NCI-H526 treated with DMSO at 0.1 percent for 48 hours (cell line): ENCODE results near the gene SLC41A2.
"Not testable (repeated sequence)": the region's sequence is repeated elsewhere in the genome, so short reads cannot be mapped to it uniquely, and the experiment has no call there.

Experiments
- DNase-seq: peaks from one replicate; lab custom pipeline; 2025; lab: John Stamatoyannopoulos, UW

SLC41A2 gene

GRCh38 chr12:104958001-104958804 lies at the start of gene SLC41A2:
Gene SLC41A2 (minus strand): TSS chr12:104958290. CDS start chr12:104928527, 29,763 bp downstream.
- peak; percentile 22 for DNase-seq

- DNase-seq = no peak
Observed at GRCh38 chr12:105001476-105001875, 43.4 kb upstream of the SLC41A2 start.

DNA sequence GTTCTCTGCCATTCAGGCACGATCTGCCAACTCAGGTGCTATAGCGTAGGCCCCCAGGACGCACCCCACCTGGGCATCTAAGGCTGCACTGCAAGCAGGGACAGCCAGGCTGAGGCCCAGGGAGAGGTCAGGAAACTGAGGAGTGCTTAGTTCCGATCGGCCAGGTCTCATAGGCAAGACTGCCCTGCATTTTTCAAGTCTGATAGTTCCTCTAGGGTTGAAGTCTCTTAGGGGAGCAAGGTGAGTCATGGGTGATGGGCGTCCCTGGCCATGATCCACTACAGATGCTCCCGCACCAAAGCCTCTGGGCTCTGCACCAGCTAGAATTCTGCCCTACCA lies 41.2 kb upstream of the SLC41A2 start:
- no peak for DNase-seq

- no peak for DNase-seq
Observed at GRCh38 chr12:104998423-104999346, 40.6 kb upstream of the SLC41A2 start.

DNA sequence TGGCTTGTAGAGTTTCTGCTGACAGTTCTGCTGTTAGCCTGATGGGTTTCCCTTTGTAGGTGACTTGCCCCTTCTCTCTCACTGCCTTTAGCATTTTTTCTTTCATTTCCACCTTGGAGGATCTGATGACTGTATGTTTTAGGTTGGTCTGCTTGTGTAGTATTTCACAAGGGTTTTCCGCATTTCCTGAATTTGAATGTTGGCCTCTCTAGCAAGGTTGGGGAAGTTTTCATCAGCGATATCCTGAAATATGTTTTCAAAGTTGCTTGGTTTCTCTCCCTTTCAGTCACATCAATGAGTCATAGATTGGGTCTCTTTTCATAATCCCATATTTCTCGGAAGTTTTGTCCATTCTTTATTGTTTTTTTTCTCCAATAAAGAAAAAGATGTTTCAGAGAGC lies 39.5 kb upstream of the SLC41A2 start:
- no peak for DNase-seq

DNA sequence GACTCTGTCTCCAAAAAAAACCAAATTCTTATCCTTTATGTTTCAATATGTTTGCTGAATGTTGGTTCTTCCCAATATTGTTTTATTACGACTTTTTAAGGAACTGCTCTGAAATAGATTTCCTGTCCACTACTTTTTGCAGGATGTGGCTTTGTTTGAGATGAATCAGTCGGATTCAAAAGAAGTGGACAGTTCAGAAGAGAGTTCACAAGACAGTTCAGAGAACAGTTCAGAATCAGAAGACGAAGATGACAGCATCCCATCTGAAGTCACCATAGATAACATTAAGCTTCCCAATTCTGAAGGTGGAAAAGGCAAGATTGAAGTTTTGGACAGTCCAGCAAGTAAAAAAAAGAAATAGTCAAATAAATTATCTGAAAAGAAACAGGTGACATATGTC lies 36.2 kb upstream of the SLC41A2 start:
- no peak for DNase-seq

DNA sequence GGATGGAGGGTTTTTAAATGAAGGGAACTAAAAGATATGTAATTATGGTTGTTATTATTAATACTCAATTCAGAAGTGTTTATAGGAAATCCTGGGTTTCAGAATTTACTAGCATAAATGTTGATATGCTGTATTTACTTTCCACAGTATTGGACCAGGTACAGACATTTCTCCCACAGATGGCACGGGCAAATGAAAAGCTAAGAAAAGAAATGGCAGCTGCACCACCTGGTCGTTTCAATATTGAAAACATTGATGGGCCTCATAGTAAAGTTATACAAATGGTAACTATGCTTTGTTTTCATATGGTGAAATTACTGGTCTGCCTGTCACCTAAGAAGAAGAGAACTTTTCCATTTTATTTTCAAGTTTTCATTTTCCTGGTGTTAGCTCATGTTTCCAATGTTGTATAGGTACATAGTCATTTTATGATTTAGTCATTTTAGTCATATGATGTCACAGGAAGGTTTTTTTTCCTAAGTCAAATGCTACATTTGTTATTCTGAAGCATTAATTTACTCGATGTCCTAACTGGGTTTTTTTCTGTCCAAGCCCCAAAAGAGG lies 33.6 kb upstream of the SLC41A2 start:
- no peak for DNase-seq

DNA sequence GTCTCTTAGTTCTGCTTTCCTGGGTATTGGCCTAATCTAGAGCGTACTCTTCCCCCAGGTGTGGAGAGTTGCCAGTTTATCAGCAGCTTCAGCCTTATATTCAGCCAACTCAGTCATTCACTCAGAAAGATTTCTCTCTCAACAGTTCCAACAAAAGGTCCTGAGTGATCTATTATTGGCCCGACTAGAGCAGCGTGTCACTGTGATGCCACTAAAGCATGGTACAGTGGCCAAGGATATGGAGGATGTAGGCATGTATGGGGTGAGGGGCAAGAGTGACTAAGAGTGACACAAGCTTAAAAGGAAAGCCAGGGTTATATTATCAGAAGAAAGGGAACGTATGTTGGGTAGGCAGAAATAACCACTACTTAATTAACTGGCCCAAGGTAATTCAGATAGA lies 32.9 kb upstream of the SLC41A2 start:
- DNase-seq = no peak

DNA sequence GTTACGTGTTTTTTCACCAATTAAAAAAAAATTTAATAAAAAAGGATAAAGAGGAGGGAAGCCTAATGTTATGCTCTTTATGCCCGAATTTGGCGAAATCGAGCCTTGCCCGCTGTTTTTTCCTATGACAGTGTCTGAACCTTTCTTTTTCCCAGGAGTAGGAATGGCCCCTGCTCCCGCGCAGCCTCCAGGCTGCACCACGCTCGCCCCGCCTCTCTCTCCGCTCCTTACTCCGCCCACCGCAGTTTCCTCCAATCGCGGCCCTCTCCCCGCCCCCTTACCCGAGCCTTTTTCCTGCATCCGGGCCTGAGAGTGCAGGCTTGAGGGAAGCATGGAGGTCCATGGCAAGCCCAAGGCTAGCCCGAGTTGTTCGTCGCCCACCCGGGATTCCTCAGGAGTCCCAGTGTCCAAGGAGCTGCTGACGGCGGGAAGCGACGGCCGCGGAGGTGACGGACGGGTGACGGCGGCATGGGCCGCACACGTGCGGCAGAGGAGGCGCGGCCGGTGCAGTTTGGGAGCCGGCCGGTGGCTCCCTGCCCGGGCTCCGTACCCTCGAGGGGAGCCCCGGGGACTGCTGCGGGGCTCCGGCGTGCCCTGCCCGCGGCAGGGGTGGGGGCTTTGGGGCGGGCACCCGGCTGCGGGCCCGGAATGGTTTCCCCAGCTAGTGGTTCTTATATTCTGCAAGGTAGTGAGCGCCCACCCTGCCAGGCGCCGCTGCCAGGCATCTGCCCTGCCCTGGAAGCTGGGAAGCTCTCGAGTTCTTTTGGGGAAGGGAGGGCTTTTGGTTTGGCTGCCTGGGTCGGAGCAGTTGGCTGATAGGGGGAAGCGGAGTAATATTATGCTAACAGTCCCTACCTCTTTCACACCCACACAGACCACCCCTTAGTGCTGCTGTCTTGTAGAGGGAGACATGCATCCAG lies 28.2 kb upstream of the SLC41A2 start, which contains the start of gene NOPCHAP1:
Gene NOPCHAP1, plus strand, starts transcription at position 295 of the 920 bp plus-strand sequence. Its CDS starts 37 bp downstream, at position 332.
- peak; percentile 82 for DNase-seq

DNA sequence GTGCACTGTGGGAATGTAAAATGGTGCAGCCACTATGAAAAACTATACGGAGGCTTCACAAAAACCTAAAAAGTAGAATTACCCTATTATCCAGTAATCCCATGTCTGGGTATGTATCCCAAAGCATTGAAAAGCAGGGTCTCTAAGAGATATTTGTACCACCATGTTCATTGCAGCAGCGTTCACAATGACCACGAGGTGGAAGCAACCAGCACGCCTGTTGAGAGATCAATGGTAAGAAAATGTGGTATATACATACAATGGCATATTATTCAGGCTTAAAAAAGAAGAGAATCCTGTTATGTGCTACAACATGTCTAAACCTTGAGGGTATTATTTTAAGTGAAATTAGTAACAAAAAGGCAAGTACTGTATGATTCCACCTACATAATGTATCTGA lies 27.1 kb upstream of the SLC41A2 start:
- no peak for DNase-seq

DNA sequence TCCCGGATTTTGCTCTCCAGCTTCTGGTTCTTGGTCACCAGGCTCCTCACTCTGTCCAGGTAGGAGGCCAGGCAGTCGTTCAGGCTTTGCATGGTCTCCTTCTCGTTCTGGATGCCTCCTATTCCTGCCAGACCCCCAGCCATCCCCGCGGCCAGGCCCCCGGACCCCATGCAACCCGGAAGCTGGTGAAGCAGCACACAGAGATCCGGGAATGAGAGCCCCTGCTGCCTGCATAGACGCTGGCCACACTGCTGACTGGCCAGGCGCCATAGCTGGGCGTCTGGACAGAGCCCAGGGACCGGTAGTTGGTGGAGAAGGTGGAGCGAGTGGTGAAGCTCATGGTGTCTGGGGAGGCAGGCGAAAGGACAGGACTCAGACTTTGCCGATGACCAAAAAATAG lies 19.6 kb upstream of the SLC41A2 start:
- not testable (repeated sequence) for DNase-seq

- no peak for DNase-seq
Observed at GRCh38 chr12:104976703-104977102, 18.6 kb upstream of the SLC41A2 start.

- no peak for DNase-seq
Observed at GRCh38 chr12:104975587-104976343, 17.7 kb upstream of the SLC41A2 start.

- no peak for DNase-seq
Observed at GRCh38 chr12:104974626-104975290, 16.7 kb upstream of the SLC41A2 start.

- no peak for DNase-seq
Observed at GRCh38 chr12:104973250-104973649, 15.2 kb upstream of the SLC41A2 start.

DNA sequence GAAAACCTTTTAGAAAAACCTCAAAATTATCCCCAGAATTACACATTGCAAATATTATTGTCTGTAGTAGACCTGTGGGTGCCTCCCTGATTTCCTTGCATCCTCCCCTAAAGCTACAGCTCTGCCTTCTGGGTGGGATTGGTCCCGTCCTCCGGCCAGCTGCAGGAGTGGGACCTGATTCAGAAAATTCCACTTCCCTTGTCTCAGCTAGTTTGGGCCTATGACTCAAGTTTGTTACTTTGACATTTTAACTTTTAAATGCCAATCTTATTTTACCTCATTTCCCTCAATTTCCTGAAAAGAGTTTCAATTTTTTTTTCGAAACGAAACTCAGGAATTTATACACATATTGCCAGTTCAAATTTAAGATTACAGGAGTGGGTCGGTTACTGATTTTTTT lies 13.2 kb upstream of the SLC41A2 start:
- DNase-seq = no peak

DNA sequence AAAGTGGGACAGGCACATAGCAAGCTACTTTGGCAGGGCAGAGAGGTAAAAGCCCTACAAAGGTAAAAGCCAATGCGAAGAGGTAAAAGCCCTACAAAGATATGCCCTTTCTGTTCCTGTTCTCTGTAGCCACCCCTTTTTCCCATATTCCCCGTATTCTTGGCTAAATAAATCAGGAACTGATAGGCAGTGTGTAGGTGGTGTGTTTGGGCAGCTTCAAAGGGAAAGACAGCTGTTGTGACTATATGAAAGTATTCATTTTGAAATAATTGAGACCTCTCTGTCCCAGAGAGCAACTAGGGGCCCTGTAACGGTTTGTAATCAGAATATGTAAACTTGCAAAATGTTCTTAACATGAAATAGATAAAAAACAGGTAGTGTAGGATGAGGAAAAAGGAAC lies 11.3 kb upstream of the SLC41A2 start:
- no peak for DNase-seq

DNA sequence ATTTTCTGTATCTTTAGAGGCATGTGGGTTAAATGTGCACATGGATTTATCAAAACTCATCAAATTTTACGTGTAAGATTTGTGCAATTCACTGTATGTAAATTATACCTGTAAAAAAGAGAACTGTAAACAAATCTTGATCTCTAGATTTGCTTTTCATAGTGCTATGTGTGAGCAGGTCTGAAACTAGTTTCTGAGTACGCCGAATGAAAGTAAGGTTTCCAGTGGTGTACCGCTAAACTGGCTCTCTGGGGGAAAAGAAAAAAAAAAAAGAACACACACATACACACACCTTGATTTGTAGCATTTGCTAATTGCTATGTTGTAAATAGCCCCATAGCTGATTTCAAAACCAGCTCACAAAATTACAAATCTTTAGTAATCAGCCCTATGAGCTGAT lies 8.6 kb upstream of the SLC41A2 start:
- no peak for DNase-seq

DNA sequence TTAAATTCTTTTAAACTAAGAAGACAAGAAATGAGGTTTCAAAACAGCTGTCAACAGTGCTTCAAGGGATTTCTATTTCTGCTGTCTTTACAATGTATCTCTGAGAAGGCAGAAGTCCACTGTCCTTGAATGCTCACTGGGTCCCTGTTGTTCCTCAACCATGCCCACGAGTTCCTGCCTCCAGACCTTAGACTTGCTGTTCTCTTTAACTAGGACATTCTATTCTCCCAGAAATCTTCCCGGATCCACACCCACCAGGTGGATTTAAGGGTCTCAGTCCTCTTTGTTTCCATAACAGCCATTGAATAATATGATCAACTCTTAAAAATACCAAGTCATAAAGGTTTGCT lies 6.7 kb upstream of the SLC41A2 start:
- DNase-seq = no peak

DNA sequence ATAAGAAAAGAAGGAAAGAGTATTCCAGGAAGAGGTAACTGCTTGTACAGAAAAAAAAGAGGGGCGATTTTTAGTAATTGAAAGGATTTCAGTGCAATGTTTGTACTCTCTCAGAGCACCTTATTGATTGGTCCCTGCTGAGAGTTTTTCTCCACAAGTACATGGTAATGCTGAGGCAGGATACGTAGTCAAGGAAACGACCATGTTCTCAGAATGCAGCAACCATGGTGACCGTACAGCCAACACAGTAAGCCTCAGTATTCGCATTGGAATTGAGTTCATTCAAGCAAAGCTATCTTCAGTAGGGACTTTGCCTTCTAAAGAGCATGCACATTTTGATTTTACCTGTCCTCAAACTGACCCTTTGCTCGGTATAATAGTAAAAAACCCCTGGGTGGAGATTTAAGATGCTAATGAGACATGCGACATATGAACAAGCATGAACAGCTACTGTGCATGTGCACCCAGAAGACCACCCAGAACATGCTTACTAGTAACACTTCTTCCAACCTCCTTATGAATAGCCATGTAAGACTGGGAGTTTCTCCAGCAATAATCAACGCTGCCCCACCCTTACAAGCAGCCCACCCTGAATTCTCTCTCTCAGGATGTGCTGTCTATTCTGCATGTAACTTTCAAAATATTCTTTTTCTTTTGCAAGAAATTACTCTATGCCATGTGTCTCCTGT lies 6.2 kb upstream of the SLC41A2 start:
- DNase-seq = no peak
